Activated CD8-positive, alpha-beta memory T cell treated with anti-CD3 and anti-CD28 coated beads, Interleukin-2, amount 10 ng/mL, durations not matched to agents 7 days and 5 days (primary cell): Measurements from ENCODE around the gene CCL28. TPM values are rescaled to one million over a fixed set of nuclear protein-coding genes. Genes with fewer than 3 reads are reported as not detected.
"Not testable (repeated sequence)": the region's sequence is repeated elsewhere in the genome, so short reads cannot be mapped to it uniquely, and the experiment has no call there.

Source experiments
- ATAC-seq: fragments of 150-1000 bp; cut with Tn5 transposase; one replicate; pipeline ENCODE4 v1.10.0; 2021; ENCODE audit warnings: moderate library complexity
- CTCF ChIA-PET: fragments of 350-600 bp; sonication (Branson Sonifier 250); formaldehyde crosslinking; loops from one replicate; lab custom pipeline; 2021; ENCODE audit warnings: antibody characterized with exemption; lab: Charles Lee
- DNase-seq: peaks from one replicate; pipeline ENCODE4 v3.0.0-alpha.2; 2020
- H3K27ac Mint-ChIP-seq: one replicate; pipeline ENCODE4 v1.8.0; 2021; ENCODE audit warnings: mild to moderate bottlenecking, mixed read lengths
- H3K27me3 Mint-ChIP-seq: one replicate; pipeline ENCODE4 v1.8.0; 2021; ENCODE audit warnings: mixed read lengths
- H3K36me3 Mint-ChIP-seq: one replicate; pipeline ENCODE4 v1.8.0; 2021; ENCODE audit warnings: mild to moderate bottlenecking, mixed read lengths
- H3K4me1 Mint-ChIP-seq: one replicate; pipeline ENCODE4 v1.8.0; 2021; ENCODE audit warnings: mixed read lengths
- H3K4me3 Mint-ChIP-seq: one replicate; pipeline ENCODE4 v1.8.0; 2021; ENCODE audit warnings: mild to moderate bottlenecking, moderate library complexity, mixed read lengths
- H3K9me3 Mint-ChIP-seq: one replicate; pipeline ENCODE4 v1.8.0; 2022; ENCODE audit warnings: low read depth, mixed read lengths
- total RNA-seq, 2 experiments: library from RNA; stranded (reverse); gene quantifications; one replicate each; pipeline ENCODE4 v1.2.3, GENCODE V29; 2021

Gene CCL28, protein sequence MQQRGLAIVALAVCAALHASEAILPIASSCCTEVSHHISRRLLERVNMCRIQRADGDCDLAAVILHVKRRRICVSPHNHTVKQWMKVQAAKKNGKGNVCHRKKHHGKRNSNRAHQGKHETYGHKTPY
- 10 to 100 TPM; 10.0 to 11.6 TPM for total RNA-seq

DNA sequence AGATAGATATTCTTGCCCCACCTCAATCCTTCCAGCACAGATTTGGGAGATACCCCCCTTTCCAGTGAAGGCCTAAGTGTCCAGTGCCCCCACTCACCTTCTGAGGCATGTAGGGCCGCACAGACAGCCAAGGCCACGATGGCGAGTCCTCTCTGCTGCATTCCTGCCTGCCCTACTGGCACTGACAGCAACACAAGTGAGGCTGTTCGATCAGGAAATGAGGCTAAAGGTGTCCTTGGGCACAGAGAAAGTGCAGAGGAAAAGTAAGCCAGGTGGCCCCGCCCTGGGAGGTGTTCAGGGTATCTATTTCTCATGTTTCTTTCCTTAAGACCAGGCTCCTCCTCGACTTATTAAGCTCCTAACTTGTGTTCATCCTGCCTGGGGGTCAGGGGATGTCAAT is at the start of gene CCL28:
TSS of gene CCL28 (minus strand) at position 236 of the 400 bp plus-strand sequence. CDS start at position 161, 75 bp downstream.
- H3K9me3 Mint-ChIP-seq, result no peaks in the 10 kb centered on the region
- no peak within 1 kb of the TSS for H3K4me3 Mint-ChIP-seq
- H3K4me1 Mint-ChIP-seq, result no peaks in the 10 kb centered on the region
- ATAC-seq, result no peak
- CTCF ChIA-PET, result interaction anchor here (1.0 kb wide), 1 partner anchor 22 kb away, joined by 3 read pairs; no protein-coding TSS in a partner anchor
- no peak for DNase-seq
- H3K27ac Mint-ChIP-seq, result no peak within 1 kb of the TSS
- peaks cover 3% of the 10 kb centered on the region for H3K27me3 Mint-ChIP-seq
- no peaks in the 10 kb centered on the region for H3K36me3 Mint-ChIP-seq

DNA sequence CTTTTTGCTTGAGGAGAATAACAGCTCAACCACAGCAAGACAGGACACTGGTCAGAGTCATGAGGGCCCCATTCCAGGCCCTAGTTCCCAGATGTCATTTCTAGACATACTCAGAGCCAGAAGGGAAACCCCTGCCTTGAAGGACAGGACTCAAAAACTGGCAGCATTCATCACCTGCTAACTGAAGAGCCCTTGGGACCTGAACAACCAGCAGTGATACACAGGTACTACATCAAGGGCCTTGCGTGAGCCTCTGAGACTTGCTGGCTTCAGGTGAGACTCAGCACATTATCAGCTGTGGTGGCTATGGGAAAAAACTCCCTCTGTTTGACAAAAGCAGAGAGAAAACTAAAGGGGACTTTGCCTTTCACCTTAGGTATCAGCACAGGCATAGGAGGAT is 48.9 kb upstream of the CCL28 start:
- DNase-seq (no peak), ATAC-seq (no peak)
- CTCF ChIA-PET, result no interaction called here
- no peaks in the 10 kb centered on the region for H3K4me1 Mint-ChIP-seq
- peaks cover 68% of the 10 kb centered on the region for H3K36me3 Mint-ChIP-seq
- no peaks in the 10 kb centered on the region for H3K27me3 Mint-ChIP-seq
- H3K4me3 Mint-ChIP-seq, result no peak overlapping the region
- peaks cover 17% of the 10 kb centered on the region for H3K9me3 Mint-ChIP-seq
- no peak overlapping the region for H3K27ac Mint-ChIP-seq

DNA sequence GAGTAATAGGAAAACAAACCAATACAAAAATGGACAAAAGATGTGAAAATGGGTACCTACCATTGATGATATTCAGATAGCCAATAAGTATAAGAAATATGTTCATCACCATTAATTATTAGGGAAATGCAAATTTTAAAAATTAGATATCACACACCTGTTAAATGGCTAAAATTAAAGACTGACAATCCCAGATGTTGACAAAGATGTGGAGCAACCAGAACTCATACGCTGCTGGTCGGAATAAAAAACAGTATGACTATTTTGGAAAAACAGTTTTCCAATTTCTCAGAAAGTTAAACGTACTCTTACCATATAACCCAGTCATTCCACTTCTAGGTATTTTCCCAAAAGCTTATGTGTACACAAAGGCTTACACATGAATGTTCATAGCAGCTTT is 44.4 kb upstream of the CCL28 start:
- CTCF ChIA-PET, result no interaction called here
- no peak for ATAC-seq

DNA sequence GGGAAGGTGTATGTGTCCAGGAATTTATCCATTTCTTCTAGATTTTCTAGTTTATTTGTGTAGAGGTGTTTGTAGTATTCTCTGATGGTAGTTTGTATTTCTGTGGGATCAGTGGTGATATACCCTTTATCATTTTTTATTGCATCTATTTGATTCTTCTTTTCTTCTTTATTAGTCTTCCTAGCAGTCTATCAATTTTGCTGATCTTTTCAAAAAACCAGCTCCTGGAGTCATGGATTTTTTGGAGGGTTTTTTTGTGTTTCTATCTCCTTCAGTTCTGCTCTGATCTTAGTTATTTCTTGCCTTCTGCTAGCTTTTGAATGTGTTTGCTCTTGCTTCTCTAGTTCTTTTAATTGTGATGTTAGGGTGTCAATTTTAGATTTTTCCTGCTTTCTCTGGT is 29.4 kb upstream of the CCL28 start:
- DNase-seq, CTCF ChIA-PET, H3K27me3 Mint-ChIP-seq, H3K4me1 Mint-ChIP-seq, H3K27ac Mint-ChIP-seq, H3K4me3 Mint-ChIP-seq, ATAC-seq: not testable (repeated sequence)
- peaks cover 24% of the 10 kb centered on the region for H3K9me3 Mint-ChIP-seq
- H3K36me3 Mint-ChIP-seq, result peaks cover 31% of the 10 kb centered on the region

More for the DNA sequence above, 44.4 kb upstream of the CCL28 start:
- H3K36me3 Mint-ChIP-seq, result peaks cover 57% of the 10 kb centered on the region
- H3K27ac Mint-ChIP-seq, result no peak overlapping the region
- H3K9me3 Mint-ChIP-seq, result peaks cover 17% of the 10 kb centered on the region
- no peaks in the 10 kb centered on the region for H3K27me3 Mint-ChIP-seq
- no peak for DNase-seq
- H3K4me1 Mint-ChIP-seq, result no peaks in the 10 kb centered on the region
- no peak overlapping the region for H3K4me3 Mint-ChIP-seq

DNA sequence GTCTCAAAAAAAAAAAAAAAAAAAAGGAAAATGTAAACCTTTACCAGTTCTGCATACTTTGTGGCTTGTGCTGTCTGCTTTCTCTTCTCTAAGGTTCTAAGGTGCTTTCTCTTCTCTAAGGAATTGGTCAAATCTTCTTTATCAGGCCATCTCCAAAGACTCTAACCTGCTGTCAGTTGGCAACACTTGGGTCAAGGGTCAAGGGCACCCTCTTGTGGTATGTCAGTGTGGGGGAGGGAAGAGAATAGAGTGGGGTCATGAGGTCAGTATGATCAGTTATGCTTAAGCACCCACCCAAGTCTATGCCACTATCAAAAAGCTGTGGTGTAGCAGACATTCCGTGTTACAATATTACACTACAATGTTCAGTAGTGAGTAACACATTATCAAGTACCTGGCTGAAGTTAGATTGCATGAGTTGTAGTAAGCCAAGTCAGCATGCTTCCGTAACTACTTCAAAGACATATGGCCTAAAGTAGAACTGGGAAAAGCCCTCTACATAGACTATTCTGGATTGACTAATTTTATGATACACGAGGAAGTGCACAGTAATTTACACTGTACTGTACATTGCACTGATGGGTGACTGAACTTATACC is 25.0 kb upstream of the CCL28 start:
- DNase-seq, result no peak
- Mint-ChIP-seq H3K4me1 (no peaks in the 10 kb centered on the region), H3K4me3 (no peak overlapping the region), H3K9me3 (peaks cover 16% of the 10 kb centered on the region), H3K27ac (no peak overlapping the region), H3K36me3 (peaks cover 2% of the 10 kb centered on the region), H3K27me3 (peaks cover 3% of the 10 kb centered on the region)
- ATAC-seq, result no peak
- CTCF ChIA-PET, result interaction anchor here (0.6 kb wide), 1 partner anchor 199 kb away, joined by 3 read pairs; no protein-coding TSS in a partner anchor

DNA sequence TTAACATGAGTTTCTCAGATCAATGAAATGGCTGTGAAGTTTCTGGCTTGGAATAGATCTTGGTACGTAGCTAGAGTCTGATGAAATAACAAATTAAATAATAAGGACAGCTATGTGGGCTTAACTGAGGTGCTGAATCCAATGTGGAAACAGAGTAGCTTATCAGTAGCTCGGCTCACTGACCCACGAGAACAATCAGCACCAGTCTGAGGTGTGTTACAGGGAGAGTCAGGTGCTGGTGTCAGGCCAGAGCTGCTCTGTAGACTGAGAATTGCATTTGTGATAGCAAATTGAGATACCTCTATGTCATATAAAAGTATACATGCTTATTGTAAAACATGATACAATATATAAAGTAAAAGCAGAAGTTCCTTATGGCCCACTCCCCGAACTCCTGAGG is 21.2 kb upstream of the CCL28 start:
- Mint-ChIP-seq H3K27me3 (no peaks in the 10 kb centered on the region), H3K4me1 (no peaks in the 10 kb centered on the region), H3K27ac (no peak overlapping the region), H3K4me3 (no peak overlapping the region), H3K9me3 (peaks cover 4% of the 10 kb centered on the region), H3K36me3 (peaks cover 2% of the 10 kb centered on the region)
- ATAC-seq, result no peak
- no peak for DNase-seq
- CTCF ChIA-PET, result no interaction called here

DNA sequence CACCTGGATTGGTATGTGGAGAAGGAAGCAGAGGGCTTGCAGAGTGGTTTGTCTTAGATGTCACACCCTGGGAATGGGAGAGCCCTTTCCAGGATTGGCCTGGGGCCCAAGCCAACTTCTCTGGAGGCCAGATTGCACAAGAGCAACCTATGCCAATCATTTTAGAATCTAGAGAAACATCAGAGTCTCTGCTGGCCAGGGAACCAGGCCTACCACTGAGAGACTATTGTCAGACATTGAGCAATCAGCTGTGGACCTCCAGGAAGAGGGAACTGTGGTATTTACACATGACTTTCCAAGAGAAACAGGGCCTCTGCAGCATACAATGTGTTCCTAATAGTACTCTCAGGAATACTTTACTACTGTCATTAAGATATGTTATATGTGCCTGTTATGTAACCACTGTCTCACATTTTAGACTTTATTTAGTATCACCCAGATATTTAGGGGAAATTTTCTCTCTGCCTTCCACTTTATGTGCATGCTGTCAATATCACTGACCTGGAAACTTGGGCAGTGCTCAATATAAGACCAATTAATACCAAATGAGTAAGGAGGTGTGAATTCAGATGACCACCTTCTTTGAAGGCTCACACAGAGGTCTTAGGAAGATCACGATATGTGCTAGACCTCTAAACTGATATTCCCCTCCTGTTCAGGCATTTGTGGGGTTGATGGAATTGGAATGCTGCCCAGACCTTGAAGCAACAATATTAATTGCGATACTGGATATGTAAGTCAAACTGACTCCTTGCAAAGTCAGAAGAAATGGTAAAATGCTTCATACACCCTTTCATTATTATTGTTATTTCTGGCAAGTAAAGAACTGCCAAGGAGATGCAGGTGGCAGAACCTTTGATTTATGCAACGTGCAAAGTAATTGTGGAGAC is 20.5 kb upstream of the CCL28 start:
- no peak overlapping the region for H3K27ac Mint-ChIP-seq
- ATAC-seq, result no peak
- CTCF ChIA-PET, result no interaction called here
- no peak for DNase-seq
- no peaks in the 10 kb centered on the region for H3K27me3 Mint-ChIP-seq
- H3K4me1 Mint-ChIP-seq, result no peaks in the 10 kb centered on the region
- no peaks in the 10 kb centered on the region for H3K9me3 Mint-ChIP-seq
- peaks cover 2% of the 10 kb centered on the region for H3K36me3 Mint-ChIP-seq
- H3K4me3 Mint-ChIP-seq, result no peak overlapping the region

DNA sequence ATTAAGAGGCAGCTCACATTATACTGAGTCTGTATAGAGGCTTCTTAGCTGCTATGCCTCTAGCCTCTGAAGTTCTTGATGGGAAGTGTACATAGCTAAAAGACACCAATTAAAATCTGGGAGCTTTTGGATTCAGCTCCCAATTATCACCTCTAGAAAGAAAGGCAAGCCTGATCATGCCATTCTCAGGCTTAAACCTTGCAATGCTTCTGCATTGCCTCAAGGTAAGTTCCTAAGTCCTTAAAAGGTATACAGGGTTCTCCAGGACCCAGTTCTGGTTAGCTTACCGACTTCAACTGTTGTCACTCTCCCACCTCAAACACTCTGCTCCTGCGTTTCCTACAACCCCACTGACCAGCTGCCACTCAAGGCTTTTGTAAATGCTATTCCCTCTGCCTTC is 17.5 kb upstream of the CCL28 start:
- H3K27ac Mint-ChIP-seq, result no peak overlapping the region
- ATAC-seq (no peak), DNase-seq (no peak)
- H3K4me1 Mint-ChIP-seq, result no peaks in the 10 kb centered on the region
- H3K9me3 Mint-ChIP-seq, result no peaks in the 10 kb centered on the region
- no peak overlapping the region for H3K4me3 Mint-ChIP-seq
- H3K27me3 Mint-ChIP-seq, result no peaks in the 10 kb centered on the region
- CTCF ChIA-PET, result no interaction called here
- no peaks in the 10 kb centered on the region for H3K36me3 Mint-ChIP-seq

DNA sequence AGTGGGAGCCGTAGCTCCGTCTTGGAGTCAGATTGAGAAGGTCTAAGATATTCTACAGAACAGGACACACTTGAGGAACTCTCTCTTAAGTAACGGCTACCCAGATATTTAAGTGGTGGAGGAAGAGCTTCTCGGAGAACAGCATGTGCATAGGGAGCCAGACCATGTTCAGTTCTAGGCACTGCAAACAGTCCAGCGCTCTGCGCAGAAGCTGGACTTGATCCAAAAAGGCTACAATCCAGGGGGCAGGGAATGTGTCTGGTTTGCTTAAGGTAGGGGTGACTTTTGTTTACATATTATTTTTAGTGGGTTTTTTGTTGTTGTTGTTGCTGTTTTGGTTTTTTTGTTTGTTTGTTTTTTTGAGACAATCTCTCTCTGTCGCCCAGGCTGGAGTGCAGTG is 16.8 kb upstream of the CCL28 start:
- DNase-seq (no peak), ATAC-seq (no peak)
- CTCF ChIA-PET, result interaction anchor here (0.9 kb wide), 1 partner anchor 30 kb away, joined by 3 read pairs; no protein-coding TSS in a partner anchor
- H3K27me3 Mint-ChIP-seq, result no peaks in the 10 kb centered on the region
- H3K4me3 Mint-ChIP-seq, result no peak overlapping the region
- H3K9me3 Mint-ChIP-seq, result no peaks in the 10 kb centered on the region
- no peaks in the 10 kb centered on the region for H3K36me3 Mint-ChIP-seq
- no peaks in the 10 kb centered on the region for H3K4me1 Mint-ChIP-seq
- H3K27ac Mint-ChIP-seq, result no peak overlapping the region

DNA sequence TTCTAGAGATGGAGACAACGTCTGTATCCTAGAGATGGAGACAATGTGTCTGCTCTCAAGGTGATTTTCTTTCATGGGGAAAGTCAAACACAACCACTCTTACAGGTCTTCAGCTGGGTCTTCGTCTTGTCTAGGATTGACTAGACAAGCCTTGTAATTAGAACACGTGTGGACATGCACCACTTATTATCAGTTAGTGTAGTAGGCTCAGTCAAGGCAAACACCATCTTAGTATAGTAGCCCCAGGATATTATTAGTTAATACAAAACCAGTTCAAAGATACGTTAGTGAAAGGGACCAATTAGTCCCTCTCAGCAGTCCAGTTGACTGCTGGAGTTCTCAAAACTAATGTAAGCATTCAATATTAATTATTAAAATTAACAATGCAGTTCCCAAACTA is 15.1 kb upstream of the CCL28 start:
- DNase-seq (no peak), ATAC-seq (no peak)
- no peaks in the 10 kb centered on the region for H3K9me3 Mint-ChIP-seq
- H3K4me1 Mint-ChIP-seq, result no peaks in the 10 kb centered on the region
- CTCF ChIA-PET, result no interaction called here
- no peak overlapping the region for H3K27ac Mint-ChIP-seq
- no peak overlapping the region for H3K4me3 Mint-ChIP-seq
- H3K36me3 Mint-ChIP-seq, result no peaks in the 10 kb centered on the region
- no peaks in the 10 kb centered on the region for H3K27me3 Mint-ChIP-seq

DNA sequence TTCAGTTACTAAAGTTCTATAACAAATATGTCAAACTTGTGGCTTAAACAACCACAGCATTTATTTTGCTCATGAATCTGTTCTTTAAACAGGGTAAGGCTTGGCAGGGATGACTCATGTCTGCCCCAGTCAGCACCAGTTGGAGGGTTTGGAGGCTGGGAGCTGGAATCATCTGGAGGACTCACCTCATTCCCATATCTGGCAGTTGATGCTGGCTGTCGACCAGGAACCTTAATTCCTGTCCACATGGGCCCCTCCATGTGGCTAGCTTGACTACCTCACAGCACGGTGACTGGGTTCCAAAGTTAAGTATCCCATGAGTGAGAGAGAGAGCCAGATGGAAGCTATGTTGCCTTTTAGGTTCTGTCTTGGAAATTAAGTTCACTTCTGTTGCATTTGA is 13.8 kb upstream of the CCL28 start:
- H3K9me3 Mint-ChIP-seq, result no peaks in the 10 kb centered on the region
- ATAC-seq, result no peak
- DNase-seq, result no peak
- no peaks in the 10 kb centered on the region for H3K36me3 Mint-ChIP-seq
- no peaks in the 10 kb centered on the region for H3K4me1 Mint-ChIP-seq
- no peak overlapping the region for H3K27ac Mint-ChIP-seq
- CTCF ChIA-PET, result interaction anchor here (0.9 kb wide), 1 partner anchor 58 kb away, joined by 3 read pairs; no protein-coding TSS in a partner anchor
- no peaks in the 10 kb centered on the region for H3K27me3 Mint-ChIP-seq
- H3K4me3 Mint-ChIP-seq, result no peak overlapping the region

DNA sequence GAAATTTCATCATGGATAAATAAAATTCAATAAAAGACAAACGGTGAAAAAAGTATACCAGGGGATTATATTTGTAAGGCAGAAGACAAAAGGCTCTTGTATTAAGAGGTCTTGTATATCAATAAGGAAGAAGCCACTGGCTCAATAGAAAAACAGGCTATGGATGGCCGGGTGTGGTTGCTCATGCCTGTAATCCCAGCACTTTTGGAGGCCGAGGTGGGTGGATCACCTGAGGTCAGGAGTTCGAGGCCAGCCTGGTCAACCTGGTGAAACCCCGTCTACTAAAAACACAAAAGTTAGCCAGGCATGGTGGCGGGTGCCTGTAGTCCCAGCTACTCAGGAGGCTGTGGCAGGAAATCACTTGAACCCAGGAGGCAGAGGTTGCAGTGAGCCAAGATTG is 10.9 kb upstream of the CCL28 start:
- DNase-seq, H3K36me3 Mint-ChIP-seq, H3K9me3 Mint-ChIP-seq, H3K27me3 Mint-ChIP-seq, H3K4me3 Mint-ChIP-seq, ATAC-seq, H3K27ac Mint-ChIP-seq, H3K4me1 Mint-ChIP-seq, CTCF ChIA-PET: not testable (repeated sequence)

DNA sequence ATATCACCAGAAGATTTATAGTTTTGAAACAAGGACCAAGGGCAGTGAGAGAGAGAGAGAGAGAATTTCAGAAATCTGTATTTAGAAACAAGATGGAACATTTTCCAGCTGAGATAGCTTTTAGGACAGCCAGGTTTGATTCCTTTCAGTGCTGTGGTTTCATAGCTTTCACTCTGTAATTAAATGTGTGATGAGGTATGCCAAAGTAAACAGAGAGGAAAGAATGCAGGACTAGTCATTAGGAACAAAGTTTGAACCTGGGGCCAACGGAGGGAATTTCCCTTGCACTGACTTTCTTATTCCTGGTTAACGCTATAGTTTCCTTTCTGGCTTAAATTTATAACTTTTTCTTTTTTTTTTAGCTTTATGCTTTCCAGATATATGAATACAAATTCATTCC is 10.0 kb upstream of the CCL28 start:
- DNase-seq (no peak), ATAC-seq (no peak)
- Mint-ChIP-seq H3K27me3 (no peaks in the 10 kb centered on the region), H3K36me3 (no peaks in the 10 kb centered on the region), H3K9me3 (no peaks in the 10 kb centered on the region), H3K27ac (no peak overlapping the region), H3K4me3 (no peak overlapping the region), H3K4me1 (no peaks in the 10 kb centered on the region)
- CTCF ChIA-PET, result no interaction called here
